HG03097 (cell line): ENCODE results near the gene MYO5B.

Experiments
- ATAC-seq: cut with Tn5 transposase; IDR thresholded peaks from one replicate; pipeline ENCODE4 v1.9.1; 2021; ENCODE audit not compliant: unreplicated experiment, low FRiP score

MYO5B gene

DNA sequence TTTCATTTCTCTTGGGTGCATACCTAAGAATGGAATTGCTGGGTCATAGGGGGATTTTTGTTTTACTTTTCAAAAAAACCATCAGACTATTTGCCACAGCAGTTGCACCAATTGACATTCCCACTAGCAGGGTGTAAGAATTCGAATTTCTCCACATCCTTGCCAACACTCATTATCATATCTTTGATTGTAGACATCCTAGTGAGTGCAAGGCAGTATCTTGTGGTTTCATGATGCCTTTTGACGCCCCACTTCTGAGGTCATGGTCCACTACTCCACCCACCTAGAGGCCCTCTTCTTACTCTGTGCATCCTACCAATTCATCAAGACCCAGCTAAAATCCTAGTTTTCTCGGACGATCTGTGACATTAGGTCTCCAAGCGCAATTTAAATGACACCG lies 161.9 kb downstream of the MYO5B start:
- no peak for ATAC-seq

DNA sequence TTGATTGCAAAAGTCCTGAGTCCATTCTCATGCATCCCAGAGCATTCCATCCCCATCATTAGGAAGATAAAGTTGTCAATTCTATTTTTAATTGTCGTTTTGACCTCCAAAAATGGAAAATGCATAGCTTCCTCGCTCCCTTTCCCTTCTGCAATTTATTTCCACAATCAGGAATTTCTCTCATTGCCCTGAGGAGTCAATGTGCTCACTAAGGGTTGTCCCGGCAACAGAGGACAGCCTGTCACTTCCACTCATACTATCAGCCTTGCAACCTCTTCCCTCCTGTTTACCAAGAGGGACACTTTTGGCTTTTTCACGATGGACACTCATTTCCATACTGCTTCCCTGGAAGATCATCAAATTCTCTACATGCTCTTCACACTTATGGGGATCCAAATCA lies 164.8 kb downstream of the MYO5B start:
- no peak for ATAC-seq

DNA sequence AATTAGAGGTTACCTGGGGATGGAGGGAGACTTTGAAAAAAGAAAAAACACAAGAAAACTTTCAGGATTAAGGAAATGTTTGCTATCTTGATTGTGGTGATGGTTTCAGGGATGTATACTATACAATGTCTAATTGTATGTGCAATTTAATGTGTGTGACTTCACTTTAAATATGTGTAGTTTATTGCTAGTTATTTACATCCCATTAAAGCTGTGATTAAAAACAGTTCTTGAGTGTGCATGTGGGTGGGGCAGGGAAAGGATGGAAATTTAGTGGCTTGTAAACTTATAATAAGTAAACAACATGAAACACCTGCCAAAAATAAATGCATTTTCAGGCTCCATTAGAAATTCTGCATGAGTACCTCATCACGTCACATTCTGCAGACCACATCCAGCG lies 167.0 kb downstream of the MYO5B start:
- ATAC-seq, result no peak

- no peak for ATAC-seq
These were observed 170.5 kb downstream of the MYO5B start for GRCh38 chr18:50024466-50024865.

DNA sequence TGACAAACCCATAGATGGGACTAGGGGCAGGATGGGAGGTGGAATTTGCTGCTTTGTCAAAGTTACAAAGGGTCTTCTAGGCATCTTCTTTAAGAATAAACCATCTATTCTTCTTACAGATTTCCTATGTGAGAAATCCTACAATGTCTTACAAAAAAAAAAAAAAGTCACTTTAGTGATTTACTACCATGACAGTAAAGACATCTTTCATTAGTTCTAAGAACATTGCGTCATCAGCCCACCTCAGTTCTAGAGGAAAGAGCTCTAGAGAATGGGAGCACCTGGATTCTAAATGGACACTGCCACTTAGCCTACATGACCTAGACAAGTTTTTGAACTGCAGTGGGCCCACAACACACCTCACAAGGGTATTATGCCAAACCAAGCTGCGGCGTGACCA lies 172.0 kb downstream of the MYO5B start:
- no peak for ATAC-seq

DNA sequence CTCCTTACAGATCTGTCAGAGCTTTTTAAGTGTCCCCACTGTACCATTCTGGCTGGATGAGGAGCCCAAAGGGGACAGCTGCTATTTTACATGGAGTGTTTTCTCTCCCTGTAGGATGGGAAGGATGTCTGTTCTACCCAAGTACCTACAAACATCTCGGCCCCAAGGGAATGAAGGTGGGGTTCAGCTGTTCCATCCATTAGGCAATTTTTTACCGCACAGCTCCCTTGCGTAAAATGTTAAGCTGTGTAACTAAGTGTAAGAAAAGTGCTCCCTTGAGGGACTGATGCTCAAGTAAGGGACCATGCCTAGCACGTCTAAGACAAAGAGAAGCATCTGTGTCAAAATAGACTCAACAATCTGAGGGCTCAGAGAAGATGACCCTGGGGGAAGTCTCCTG lies 180.3 kb downstream of the MYO5B start:
- no peak for ATAC-seq

- no peak for ATAC-seq
These were observed 181.4 kb downstream of the MYO5B start for GRCh38 chr18:50013363-50014138.

DNA sequence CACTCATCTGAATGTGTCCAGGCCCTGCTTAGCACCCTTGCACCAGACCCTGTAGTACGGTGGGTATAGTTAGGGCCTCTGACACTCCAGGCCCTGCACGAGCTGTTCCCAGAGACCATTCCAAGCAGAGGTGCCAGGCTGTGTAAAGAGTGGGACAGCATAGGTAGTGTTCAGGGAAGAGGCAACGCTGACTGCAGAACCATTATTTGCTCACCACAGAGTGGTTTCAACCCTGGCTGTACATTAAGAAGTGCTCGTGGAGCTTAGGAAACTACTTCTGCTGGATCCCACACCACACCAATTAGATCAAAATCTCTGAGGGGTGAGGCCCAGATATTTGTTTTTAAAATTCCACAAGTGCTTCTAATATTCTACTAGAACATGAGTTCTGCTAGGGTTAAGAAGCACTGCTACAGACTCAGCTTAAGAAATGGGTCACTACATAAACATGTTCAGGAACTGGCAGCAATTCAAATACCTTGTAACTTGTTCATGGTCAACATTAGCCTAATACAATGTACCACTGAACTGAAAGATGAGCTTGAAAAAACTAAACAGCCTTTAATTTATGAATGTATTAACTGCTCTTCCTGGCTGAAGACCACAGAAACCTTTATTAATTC lies 183.0 kb downstream of the MYO5B start:
- no peak for ATAC-seq

DNA sequence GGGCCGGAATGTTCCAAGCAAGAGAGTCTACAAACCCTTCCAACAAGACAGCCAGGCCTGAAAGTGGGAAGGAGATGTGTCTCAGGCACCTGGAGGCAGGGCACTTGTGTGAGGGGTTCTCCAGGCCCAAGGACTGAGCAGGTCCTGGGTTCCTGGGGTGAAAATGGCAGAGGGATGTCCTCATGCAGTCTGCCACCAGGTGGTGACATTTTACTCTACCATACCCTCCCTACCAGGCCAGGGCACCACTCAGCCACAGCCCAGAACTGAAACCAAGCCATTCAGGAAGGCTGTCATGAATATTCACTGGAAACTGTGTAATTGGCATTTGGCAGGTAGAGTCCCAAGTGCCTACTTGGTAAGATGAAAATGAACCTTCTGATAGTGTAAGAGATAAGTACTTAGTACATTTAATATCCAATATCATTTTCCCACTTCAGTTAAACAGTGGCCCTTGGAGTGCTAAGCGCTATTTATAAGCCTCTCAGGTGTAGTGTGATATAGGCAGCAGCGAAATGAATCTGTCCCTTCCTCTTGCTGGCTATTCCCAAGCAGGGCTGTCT lies 185.1 kb downstream of the MYO5B start:
- ATAC-seq, result no peak

DNA sequence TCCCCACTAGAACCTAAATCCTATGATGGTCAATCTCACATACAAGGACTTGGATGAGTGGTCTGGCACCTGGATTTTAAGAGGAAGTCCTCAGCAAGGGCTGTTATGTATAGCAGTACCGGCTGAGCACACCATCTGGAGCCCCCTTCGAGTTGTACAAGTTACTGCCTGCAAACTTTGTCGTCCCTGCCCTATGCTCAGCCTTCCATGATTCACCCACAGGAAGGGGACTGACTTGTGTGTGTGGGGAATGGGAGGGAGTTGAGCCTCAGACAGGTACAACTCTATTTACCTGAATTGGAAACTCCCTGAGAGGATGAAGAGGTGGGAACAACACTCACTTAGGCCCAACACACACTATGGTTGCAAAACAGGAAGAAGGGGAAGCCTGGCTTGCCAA lies 186.6 kb downstream of the MYO5B start:
- ATAC-seq, result no peak

GRCh38 chr18:50006470-50007046 lies 188.4 kb downstream of the MYO5B start:
- ATAC-seq, result no peak

GRCh38 chr18:50004013-50004412 lies 190.9 kb downstream of the MYO5B start:
- no peak for ATAC-seq

DNA sequence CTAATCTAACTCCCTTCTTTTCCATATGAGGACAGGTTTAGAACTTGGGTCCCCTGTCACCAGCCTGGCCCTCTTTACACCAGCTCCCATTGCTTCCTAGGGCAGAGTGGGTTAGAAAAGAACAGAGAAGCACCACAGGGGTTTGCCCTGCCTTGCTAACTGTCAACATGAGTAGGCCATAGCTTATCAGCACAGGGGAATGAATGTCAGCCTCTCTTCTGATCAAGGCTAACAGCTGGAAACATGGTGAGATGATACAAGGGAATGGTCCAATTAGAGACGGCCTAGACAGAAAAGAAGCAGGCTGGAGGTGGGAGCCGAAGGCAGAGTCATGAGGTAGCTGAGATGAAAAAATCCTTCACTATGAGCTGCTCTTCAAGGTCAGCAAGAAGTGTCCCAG lies 192.2 kb downstream of the MYO5B start:
- no peak for ATAC-seq

GRCh38 chr18:50000227-50000626 lies 194.7 kb downstream of the MYO5B start:
- ATAC-seq, result no peak

DNA sequence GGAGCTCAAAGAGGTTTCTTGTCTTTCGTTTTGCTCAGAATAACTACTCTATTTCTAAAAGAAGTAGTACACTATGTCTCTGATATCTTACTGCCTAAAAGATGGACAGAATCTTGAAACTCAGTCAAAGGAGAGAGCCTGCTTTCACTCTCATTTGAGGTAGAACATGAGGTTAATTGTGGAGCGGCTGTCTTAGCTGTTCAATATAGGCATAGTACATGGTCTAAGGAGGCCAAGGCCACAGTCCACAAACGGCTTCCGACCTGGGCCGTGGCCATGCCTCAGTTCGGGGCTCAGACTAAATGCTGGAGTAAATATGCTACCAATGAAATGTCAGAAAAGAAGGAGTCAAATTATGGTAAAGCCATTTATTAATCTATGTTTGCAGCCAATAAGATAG lies 195.8 kb downstream of the MYO5B start:
- no peak for ATAC-seq

DNA sequence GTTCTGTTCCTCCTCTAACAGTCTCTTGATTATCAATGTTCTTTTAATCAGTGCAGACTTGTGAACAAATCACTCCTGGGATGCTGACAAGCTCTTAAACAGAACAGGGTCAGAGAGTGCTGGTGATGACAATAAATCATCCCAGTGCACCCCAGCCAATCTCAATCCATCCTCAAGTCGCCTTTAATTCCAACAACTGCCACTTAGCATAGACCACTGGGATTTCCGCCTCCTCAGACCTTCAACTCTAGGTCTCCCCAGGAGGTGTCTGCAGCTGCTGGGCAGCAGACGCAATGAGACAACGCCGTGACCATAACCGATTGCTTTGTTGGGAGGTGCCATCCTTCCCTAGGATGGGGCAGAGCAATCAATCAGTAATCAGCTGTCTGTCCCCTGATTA lies 197.4 kb downstream of the MYO5B start:
- ATAC-seq, result no peak

GRCh38 chr18:49994410-49994809 lies 200.5 kb downstream of the MYO5B start:
- no peak for ATAC-seq

GRCh38 chr18:49993299-49993698 lies 201.6 kb downstream of the MYO5B start:
- ATAC-seq, result no peak

DNA sequence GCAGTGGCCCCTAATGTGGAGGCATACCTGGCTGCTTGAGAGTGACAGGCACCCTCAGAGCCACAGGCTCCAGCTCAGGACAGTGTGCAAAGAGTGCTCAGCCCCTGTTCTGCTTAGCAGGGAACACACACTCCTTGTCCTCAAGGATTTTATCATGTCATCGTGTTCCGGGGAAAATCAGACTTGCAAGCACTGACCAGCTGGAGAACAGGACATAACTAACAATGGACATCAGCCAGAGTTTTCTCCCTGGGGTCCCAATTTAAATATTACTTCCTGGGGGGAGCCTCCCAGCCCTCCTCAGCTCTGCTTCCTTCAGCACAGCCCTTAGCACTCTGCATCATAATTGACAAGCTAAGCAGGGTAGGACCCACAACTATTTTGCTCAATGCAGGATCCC lies 206.2 kb downstream of the MYO5B start:
- no peak for ATAC-seq

- ATAC-seq, result no peak
These were observed 206.8 kb downstream of the MYO5B start for GRCh38 chr18:49988101-49988500.

GRCh38 chr18:49985236-49985635 lies 209.7 kb downstream of the MYO5B start:
- no peak for ATAC-seq

DNA sequence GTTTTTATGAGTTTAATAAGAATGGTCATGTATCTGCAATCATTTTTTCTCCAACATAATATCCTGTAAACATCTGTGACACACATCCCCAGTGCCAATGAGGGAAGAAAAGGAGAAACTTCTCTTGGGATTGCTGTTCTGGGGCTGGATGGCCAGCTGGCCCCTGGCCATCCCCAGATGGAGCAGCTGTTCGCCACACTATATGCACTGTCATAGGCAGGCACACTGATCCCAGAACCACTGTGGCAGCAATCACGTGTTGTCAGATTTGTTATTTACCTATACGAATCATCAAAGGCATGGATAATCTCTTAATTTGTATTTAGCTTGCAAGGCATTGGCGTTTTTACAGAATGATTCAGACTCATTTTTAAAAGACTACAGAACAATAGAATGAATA lies 214.1 kb downstream of the MYO5B start:
- no peak for ATAC-seq
